ENCODE measurements around the gene CDH23. TPM values are rescaled to one million over a fixed set of nuclear protein-coding genes. Genes with fewer than 3 reads are reported as not detected.

The CDH23 gene
- polyA plus RNA-seq, 1 donor (not counting 4 experiments of a cell fraction or from before 2014, with no cell fraction given) = 0.01 TPM

DNA sequence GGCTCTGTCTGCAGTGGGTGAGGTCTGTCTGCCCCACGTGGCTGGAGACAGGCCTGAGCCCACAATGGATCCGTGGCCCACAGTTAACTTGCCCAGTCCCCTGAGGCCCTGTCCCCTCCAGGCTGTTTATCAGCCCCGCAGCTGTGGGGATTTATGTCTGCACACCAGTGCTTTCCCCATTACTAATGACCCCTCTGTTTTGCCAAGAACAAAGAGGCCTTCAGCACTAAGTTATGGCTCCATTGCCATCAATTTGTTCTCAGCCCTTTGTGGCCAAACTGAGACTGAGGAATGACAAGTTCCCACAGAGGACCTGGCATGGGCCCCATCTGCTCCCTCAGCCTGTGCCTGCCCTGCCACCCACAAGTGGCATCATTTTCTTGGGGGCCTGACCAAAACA lies 184.7 kb downstream of the CDH23 start:
- FAIRE-seq (no peak), DNase-seq (ENCODE audit: low read depth, low spot score) (no peak)
- H3K9me1 ChIP-seq (ENCODE audit: control insufficient read depth, extremely low read depth, insufficient read depth, low read length) = no peaks in the 10 kb centered on the region
- no peaks in the 10 kb centered on the region for H3K36me3 ChIP-seq (ENCODE audit: control insufficient read depth in 2 of 2, extremely low read depth in 1 of 2, insufficient read depth in 2 of 2, low read length in 2 of 2)
- H3K4me2 ChIP-seq (ENCODE audit: control insufficient read depth, extremely low read depth, insufficient read depth, low read depth, low read length) = no peak overlapping the region
- no peaks in the 10 kb centered on the region for H3K79me2 ChIP-seq (ENCODE audit: control insufficient read depth, insufficient read depth, low read length)
- no peaks in the 10 kb centered on the region for H3K4me1 ChIP-seq (ENCODE audit: control insufficient read depth, extremely low read depth, insufficient read depth, low read length)
- H3K27ac ChIP-seq (ENCODE audit: control insufficient read depth, insufficient read depth, low read length) = no peak overlapping the region
- H3K27me3 ChIP-seq (ENCODE audit: control insufficient read depth, extremely low read depth, insufficient read depth, low read length) = peaks cover 4% of the 10 kb centered on the region
- H2AFZ ChIP-seq (ENCODE audit: control insufficient read depth, low read length) = no peak overlapping the region
- no peak overlapping the region for H3K9ac ChIP-seq (ENCODE audit: control insufficient read depth, extremely low read depth, insufficient read depth, low read length)
- no peak overlapping the region for H3K4me3 ChIP-seq (ENCODE audit: control insufficient read depth in 2 of 3, extremely low read depth in 1 of 3, insufficient read depth in 2 of 3, low read depth in 1 of 3, low read length in 3 of 3)
- H3K9me3 ChIP-seq (ENCODE audit: control insufficient read depth, low read depth, low read length) = no peaks in the 10 kb centered on the region
- dilution Hi-C loops (cut with MboI; ENCODE audit: extremely low pct_ligation_motif_present, low sequenced_read_pairs) = no loop called here
- TF ChIP-seq EZH2 (IDR thresholded peaks at IDR 0.05; ENCODE audit: low read length) (no peak), CTCF (optimal IDR thresholded peaks at IDR 0.05 in 1 of 3, IDR thresholded peaks at IDR 0.05 in 1 of 3, conservative IDR thresholded peaks at IDR 0.05 in 1 of 3; ENCODE audit: extremely low read depth in 1 of 3, insufficient read depth in 2 of 3, low read length in 3 of 3) (no peak)
- H4K20me1 ChIP-seq (ENCODE audit: control insufficient read depth, extremely low read depth, insufficient read depth, low read length) = no peaks in the 10 kb centered on the region

DNA sequence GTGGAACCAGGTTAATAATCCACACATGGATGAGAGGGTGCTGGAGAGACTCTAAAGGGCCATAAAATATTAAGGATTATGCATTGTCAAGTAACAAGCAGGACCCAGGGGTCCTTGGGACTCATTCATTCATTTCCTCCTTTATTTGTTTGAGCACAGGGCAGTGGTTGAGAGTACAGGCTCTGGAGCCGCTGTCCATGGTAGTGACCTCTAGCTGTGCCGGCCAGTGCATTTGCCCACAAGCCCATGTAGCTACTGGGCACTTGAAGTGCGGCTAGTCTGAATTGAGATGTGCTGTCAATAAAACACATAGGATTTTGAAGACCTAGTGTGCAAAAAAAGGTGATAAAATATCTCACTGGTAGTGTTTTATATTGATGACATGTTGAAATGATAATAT lies 185.3 kb downstream of the CDH23 start:
- no peak overlapping the region for H3K4me3 ChIP-seq (ENCODE audit: control insufficient read depth in 2 of 3, extremely low read depth in 1 of 3, insufficient read depth in 2 of 3, low read depth in 1 of 3, low read length in 3 of 3)
- H2AFZ ChIP-seq (ENCODE audit: control insufficient read depth, low read length) = no peak overlapping the region
- H3K4me1 ChIP-seq (ENCODE audit: control insufficient read depth, extremely low read depth, insufficient read depth, low read length) = no peaks in the 10 kb centered on the region
- dilution Hi-C loops (cut with MboI; ENCODE audit: extremely low pct_ligation_motif_present, low sequenced_read_pairs) = no loop called here
- H3K36me3 ChIP-seq (ENCODE audit: control insufficient read depth in 2 of 2, extremely low read depth in 1 of 2, insufficient read depth in 2 of 2, low read length in 2 of 2) = no peaks in the 10 kb centered on the region
- H3K79me2 ChIP-seq (ENCODE audit: control insufficient read depth, insufficient read depth, low read length) = no peaks in the 10 kb centered on the region
- H3K4me2 ChIP-seq (ENCODE audit: control insufficient read depth, extremely low read depth, insufficient read depth, low read depth, low read length) = no peak overlapping the region
- DNase-seq (ENCODE audit: low read depth, low spot score) = no peak
- peaks cover 4% of the 10 kb centered on the region for H3K27me3 ChIP-seq (ENCODE audit: control insufficient read depth, extremely low read depth, insufficient read depth, low read length)
- no peaks in the 10 kb centered on the region for H4K20me1 ChIP-seq (ENCODE audit: control insufficient read depth, extremely low read depth, insufficient read depth, low read length)
- H3K27ac ChIP-seq (ENCODE audit: control insufficient read depth, insufficient read depth, low read length) = no peak overlapping the region
- TF ChIP-seq CTCF (optimal IDR thresholded peaks at IDR 0.05 in 1 of 3, IDR thresholded peaks at IDR 0.05 in 1 of 3, conservative IDR thresholded peaks at IDR 0.05 in 1 of 3; ENCODE audit: extremely low read depth in 1 of 3, insufficient read depth in 2 of 3, low read length in 3 of 3) (no peak), EZH2 (IDR thresholded peaks at IDR 0.05; ENCODE audit: low read length) (no peak)
- H3K9ac ChIP-seq (ENCODE audit: control insufficient read depth, extremely low read depth, insufficient read depth, low read length) = no peak overlapping the region
- H3K9me3 ChIP-seq (ENCODE audit: control insufficient read depth, low read depth, low read length) = no peaks in the 10 kb centered on the region
- FAIRE-seq = no peak
- H3K9me1 ChIP-seq (ENCODE audit: control insufficient read depth, extremely low read depth, insufficient read depth, low read length) = no peaks in the 10 kb centered on the region
